ENCODE data around the gene PDE3A. TPM values are rescaled to one million over a fixed set of nuclear protein-coding genes. Genes with fewer than 3 reads are reported as not detected.

Gene PDE3A
- total and polyA plus RNA-seq, 10 of the 15 experiments (the other 5 are each of a cell fraction or from before 2014, with no cell fraction given): 0.01 to 2.6 (median 1.5) TPM

- ChIA-PET POLR2A (no interaction called here), RAD21 (ENCODE audit: unreplicated experiment) (no interaction called here), SMC1A (ENCODE audit: uncharacterized antibody, unreplicated experiment) (no interaction called here), CTCF (interaction anchor here (1.5 kb wide), 1 partner anchor 56 kb away, joined by 4 read pairs; no protein-coding TSS in a partner anchor)
- Histone ChIP-seq H3K4me2 (ENCODE audit: control insufficient read depth, insufficient read depth) (no peak overlapping the region), H3K79me2 (ENCODE audit: control insufficient read depth, insufficient read depth, low read length) (no peaks in the 10 kb centered on the region), H2AFZ (ENCODE audit: control insufficient read depth, low read depth, low read length) (no peak overlapping the region), H3K27me3 (replicated peaks in 1 of 2; ENCODE audit: control insufficient read depth in 2 of 2, insufficient read depth in 2 of 2, low read length in 1 of 2) (no peaks in the 10 kb centered on the region), H3K4me3 (no peak overlapping the region), H3K36me3 (ENCODE audit: control insufficient read depth in 2 of 2, insufficient read depth in 2 of 2, low read length in 1 of 2) (no peaks in the 10 kb centered on the region), H4K20me1 (ENCODE audit: control insufficient read depth, insufficient read depth) (no peaks in the 10 kb centered on the region), H3K9me3 (replicated peaks; ENCODE audit: control insufficient read depth, insufficient read depth, low read length) (no peaks in the 10 kb centered on the region), H3K27ac (ENCODE audit: control insufficient read depth, insufficient read depth) (no peak overlapping the region), H3K9ac (ENCODE audit: control insufficient read depth, insufficient read depth, low read length) (no peak overlapping the region), H3K4me1 (ENCODE audit: control insufficient read depth, insufficient read depth, low read length) (no peaks in the 10 kb centered on the region)
- BruUV-seq (replicated peaks): no TSS peak
- in situ Hi-C loops (cut with MboI): loop anchor here (10.0 kb wide), 1 partner anchor 521 kb away; no protein-coding TSS in a partner anchor
- TF ChIP-seq LARP7 (IDR thresholded peaks at IDR 0.05): no peak
- no peak for TF ChIP-seq SRF (IDR thresholded peaks at IDR 0.05; ENCODE audit: low read depth in 2 of 2, low read length in 2 of 2)
- no peak for TF ChIP-seq CTCF (IDR thresholded peaks at IDR 0.05 in 2 of 3, conservative IDR thresholded peaks at IDR 0.05 in 1 of 3; ENCODE audit: control insufficient read depth in 2 of 3, extremely low read depth in 1 of 3, insufficient read depth in 1 of 3, low read depth in 3 of 3, low read length in 3 of 3)
- no peak for TF ChIP-seq HDGF (IDR thresholded peaks at IDR 0.05)
- no peak for TF ChIP-seq PAX8 (IDR thresholded peaks at IDR 0.05)
- no peak for TF ChIP-seq SUPT20H (IDR thresholded peaks at IDR 0.05; ENCODE audit: borderline replicate concordance, control insufficient read depth, low read depth, low read length)
- no peak for TF ChIP-seq BCL11A (IDR thresholded peaks at IDR 0.05; ENCODE audit: low read depth, low read length)
- no peak for TF ChIP-seq USF2 (IDR thresholded peaks at IDR 0.05; ENCODE audit: borderline replicate concordance, low read depth, low read length)
- TF ChIP-seq RELA (IDR thresholded peaks at IDR 0.05; ENCODE audit: borderline replicate concordance, partially characterized antibody): no peak
- TF ChIP-seq TAF1 (IDR thresholded peaks at IDR 0.05; ENCODE audit: borderline replicate concordance, low read depth, low read length): no peak
- no peak for TF ChIP-seq FOXM1 (IDR thresholded peaks at IDR 0.05; ENCODE audit: low read depth, low read length)
- no peak for TF ChIP-seq IRF4 (IDR thresholded peaks at IDR 0.05; ENCODE audit: low read depth, low read length)
- TF ChIP-seq JUNB (IDR thresholded peaks at IDR 0.05): no peak
- TF ChIP-seq MAX (IDR thresholded peaks at IDR 0.05; ENCODE audit: low read depth, low read length): no peak
- no peak for TF ChIP-seq SIX5 (IDR thresholded peaks at IDR 0.05; ENCODE audit: low read depth, low read length, severe bottlenecking)
- no peak for TF ChIP-seq RUNX3 (IDR thresholded peaks at IDR 0.05; ENCODE audit: low read length)
- TF ChIP-seq NFYB (IDR thresholded peaks at IDR 0.05; ENCODE audit: insufficient read depth, low read depth, low read length): no peak
- TF ChIP-seq MYB (IDR thresholded peaks at IDR 0.05; ENCODE audit: borderline replicate concordance, low read depth, low read length): no peak
- 38% methylated on average over 2 of the region's 2 CpGs for WGBS (ENCODE audit: insufficient coverage, insufficient replicate concordance, low lambda C conversion rate, missing lambda C conversion rate)
- no peak for ATAC-seq
- intact Hi-C loops (cut with micrococcal nuclease; ENCODE audit: unreplicated experiment): loop anchor here (10.0 kb wide), 1 partner anchor 421 kb away; no protein-coding TSS in a partner anchor
- DNase-seq (ENCODE audit: low read depth, low spot score): no peak
- FAIRE-seq: no peak
Measured at GRCh38 chr12:20643822-20644221, 275.5 kb downstream of the PDE3A start.
